ENCODE data around the gene FAM25A.
A peak's percentile ranks its signal among the peaks of the same experiment; 100 is the strongest.
"Not testable (repeated sequence)": the region's sequence is repeated elsewhere in the genome, so short reads cannot be mapped to it uniquely, and the experiment has no call there.

FAM25A gene

GRCh38 chr10:87020056-87020455 lies at the start of gene FAM25A:
Gene FAM25A (plus strand): TSS chr10:87020294. CDS start chr10:87020325, 31 bp downstream.
- DNase-seq = not testable (repeated sequence)

GRCh38 chr10:86970982-86971231 lies 49.2 kb upstream of the FAM25A start:
- DNase-seq = peak in 1 of 2 experiments; percentile 90

DNA sequence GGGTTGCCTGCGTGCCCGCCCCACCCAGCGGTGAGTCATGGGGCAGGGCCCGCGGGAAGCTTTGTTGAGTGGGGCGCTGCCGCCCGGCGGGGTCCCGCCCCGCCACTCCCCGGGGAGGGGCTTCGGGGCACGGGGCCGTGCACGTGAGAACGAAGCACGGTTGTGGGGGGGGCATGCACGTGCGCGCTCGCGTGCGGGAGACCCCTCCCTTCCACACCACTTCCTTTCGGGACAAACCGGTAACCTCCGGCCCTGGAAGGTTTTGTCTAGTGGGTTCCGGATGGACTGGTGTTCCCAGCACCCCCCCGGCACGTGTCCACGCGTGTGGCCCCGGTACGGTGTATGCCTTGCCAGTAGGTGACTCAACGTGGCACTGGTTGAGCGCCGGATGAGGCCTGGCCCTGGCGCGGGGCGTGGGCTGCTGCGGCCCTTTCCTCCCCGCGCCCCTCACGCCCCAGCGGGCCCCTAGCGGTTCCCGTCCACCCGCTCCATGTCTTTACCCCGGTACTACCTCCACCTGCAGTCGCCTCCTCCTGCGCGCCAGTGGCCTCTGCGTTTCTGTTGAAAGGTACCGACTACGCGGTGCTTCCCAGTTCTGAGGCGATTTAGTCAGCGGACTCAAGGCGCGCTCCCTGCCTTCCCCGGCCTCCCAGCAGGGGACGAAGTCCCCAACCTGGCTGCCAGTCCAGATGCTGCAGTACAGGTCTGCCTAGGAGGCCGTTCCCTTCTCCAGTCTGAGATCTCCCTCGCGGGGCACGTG lies 48.7 kb upstream of the FAM25A start:
- DNase-seq = peak; percentile 75 to 90

- no peak for DNase-seq
Observed at GRCh38 chr10:86972613-86973380, 47.3 kb upstream of the FAM25A start.

- no peak for DNase-seq
Observed at GRCh38 chr10:86974484-86974883, 45.6 kb upstream of the FAM25A start.

DNA sequence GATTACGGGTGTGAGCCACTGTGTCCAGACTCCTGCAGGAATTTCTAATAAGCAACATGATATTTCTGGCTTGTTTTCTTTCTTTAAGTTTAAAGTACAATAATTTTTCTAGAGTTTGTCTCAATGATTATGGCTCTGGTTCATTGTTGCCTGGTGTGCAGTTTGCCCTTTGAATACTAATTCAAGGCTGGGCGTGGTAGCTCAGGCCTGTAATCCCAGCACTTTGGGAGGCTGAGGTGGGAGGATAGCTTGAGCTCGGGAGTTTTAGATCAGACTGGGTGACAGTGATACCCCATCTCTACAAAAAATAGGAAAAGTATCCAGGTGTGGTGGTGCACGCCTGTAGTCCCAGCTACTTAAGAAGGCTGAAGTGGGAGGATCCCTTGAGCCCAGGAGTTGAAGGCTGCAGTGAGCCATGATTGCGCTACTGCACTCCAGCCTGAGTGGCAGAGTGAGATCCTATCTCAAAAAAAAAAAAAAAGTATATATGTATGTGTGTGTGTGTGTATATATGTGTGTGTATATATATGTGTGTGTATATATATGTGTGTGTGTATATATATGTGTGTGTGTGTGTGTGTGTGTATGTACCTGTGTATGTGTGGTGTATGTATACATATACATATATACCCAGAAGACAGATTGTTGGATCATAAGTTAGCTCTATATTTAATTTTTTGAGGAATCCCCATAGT lies 43.6 kb upstream of the FAM25A start:
- DNase-seq = no peak

DNA sequence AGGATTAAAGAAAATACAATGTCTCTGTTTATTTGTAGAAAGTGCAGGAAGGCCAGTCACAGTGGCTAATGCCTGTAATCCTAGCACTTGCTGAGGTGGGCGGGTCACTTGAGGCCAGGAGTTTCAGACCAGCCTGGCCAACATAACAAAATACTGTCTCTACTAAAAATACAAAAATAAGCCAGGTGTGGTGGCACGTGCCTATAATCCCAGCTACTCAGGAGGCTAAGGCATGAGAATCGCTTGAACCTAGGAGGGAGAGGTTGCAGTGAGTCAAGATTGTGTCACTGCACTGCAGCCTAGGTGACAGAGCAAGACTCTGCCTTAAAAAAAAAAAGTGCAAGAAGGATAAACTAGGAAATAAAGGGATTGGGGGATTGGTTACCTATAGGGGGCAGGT lies 41.6 kb upstream of the FAM25A start:
- not testable (repeated sequence) for DNase-seq

DNA sequence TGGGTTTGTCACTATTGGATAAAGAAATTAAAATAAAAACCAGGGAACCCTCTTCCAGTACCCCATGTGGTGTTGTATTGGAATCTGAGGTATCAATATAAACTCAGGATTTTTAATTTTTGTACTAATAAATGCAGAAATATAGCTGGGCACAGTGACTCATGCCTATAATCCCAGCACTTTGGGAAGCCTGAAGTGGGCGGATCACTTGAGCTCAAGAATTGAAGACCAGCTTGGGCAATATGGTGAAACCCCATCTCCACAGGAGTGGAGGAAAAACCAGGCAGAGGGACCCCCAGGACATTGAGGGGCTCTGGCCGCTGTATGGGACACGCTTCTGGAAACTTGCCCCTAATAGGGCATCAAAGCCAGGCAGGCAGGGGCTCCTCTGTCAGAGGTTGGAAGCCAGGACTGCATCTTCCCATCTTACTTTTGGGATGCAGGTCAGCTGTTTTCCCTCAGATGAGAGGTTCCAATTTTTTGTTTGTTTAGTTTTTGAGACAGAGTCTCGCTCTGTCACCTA lies 40.7 kb upstream of the FAM25A start:
- DNase-seq = no peak

DNA sequence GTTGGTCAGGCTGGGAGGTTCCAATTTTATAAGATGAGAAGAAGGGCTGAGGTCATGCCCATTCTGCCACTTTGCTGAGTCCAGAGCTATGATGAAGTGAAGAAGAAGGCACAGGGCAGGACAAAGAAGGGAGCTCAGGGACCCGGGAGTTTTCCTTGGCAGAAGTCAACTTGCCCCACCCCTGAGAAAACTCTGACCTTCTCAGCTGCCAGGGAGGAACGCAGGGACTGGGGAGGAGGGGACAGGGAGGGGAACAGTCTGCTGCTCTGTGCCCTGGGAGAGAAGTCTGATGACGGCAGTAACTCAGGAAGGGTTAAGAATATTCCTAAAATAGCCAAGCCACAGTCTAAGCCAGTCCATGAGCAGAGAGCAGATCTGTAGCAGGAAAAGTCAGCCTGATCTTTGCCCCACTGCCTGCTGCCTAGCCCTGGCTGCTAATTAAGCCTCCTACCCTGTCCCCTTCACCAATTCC lies 40.1 kb upstream of the FAM25A start:
- DNase-seq = peak in 1 of 2 experiments; percentile 23

DNA sequence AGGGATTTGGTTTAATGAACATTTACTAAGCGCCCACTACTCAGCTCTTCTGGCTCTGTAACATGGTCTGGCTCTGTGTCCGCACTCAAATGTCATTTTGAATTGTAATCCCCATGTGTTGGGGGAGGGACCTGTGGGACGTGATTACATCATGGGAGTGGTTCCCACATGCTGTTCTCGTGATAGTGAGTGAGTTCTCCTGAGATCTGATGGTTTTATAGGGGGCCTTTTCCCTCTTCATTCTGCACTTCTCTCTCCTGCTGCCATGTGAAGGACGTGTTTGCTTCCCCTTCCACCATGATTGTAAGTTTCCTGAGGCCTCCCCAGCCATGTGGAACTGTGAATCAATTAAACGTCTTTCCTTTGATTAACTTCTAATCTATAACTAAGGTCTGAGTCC lies 39.1 kb upstream of the FAM25A start:
- DNase-seq = not testable (repeated sequence)

DNA sequence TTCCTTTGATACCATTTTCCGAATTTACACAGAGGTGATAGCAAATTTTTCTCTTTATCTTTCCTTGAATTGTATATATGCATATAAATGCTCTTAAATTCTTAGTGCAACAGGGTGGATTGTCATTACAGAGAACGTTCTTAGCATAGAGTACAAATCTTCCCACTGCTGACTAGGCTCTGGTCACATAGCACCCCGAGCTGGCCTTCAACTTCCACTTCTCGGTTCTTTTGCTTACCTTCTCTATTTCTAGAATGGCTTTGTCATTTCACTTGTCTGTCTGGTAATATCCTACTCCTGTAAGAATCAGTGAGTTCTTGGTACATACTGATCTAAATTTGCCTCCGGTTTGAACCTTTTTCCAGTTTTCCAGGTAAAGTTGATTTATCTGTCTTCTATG lies 38.4 kb upstream of the FAM25A start:
- DNase-seq = no peak

DNA sequence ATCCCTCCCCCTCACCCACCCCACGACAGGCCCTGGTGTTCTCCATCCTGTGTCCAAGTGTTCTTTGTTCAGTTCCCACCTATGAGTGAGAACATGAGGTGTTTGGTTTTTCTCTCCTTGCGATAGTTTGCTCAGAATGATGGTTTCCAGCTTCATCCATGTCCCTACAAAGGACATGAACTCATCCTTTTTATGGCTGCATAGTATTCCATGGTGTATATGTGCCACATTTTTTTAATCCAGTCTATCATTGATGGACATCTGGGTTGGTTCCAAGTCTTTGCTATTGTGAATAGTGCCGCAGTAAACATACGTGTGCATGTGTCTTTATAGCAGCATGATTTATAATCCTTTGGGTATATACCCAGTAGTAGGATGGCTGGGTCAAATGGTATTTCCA lies 35.6 kb upstream of the FAM25A start:
- not testable (repeated sequence) for DNase-seq

GRCh38 chr10:86988520-86988919 lies 31.6 kb upstream of the FAM25A start:
- no peak for DNase-seq

DNA sequence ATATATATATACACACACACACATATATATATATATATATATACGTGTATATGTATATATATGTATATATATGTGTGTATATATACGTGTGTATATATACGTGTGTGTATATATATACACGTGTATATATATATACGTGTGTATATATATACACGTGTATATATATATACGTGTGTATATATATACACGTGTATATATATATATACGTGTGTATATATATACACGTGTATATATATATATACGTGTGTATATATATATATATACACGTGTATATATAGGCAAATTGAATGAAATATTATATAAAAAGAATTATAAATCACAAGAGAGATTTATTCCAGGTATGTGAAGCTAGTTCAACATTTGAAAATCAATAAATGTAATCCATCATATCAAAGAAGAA lies 28.7 kb upstream of the FAM25A start:
- DNase-seq = not testable (repeated sequence)

GRCh38 chr10:86992456-86992855 lies 27.6 kb upstream of the FAM25A start:
- DNase-seq = no peak

DNA sequence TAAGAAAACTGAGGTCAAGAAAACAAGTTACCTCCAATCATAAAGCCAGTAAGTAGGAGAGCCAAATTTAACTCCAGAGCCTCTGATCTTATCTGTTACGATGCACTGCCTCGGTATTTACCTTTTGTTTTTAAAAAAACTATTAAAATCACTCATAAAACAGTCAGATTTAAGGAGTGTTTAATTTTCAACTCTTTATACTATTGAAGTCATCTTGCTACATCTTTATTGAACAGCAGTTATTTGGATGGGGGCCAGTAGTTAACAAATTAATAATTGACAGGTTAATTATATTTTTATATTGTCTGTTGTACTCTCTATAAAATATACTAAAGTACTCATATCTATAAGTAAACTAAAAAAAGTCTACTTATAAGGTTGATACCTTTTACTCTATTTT lies 27.2 kb upstream of the FAM25A start:
- DNase-seq = no peak

GRCh38 chr10:86999802-87000403 lies 20.2 kb upstream of the FAM25A start:
- DNase-seq = peak; percentile 69 to 77

- no peak for DNase-seq
Observed at GRCh38 chr10:87000491-87000890, 19.6 kb upstream of the FAM25A start.

GRCh38 chr10:87007124-87007523 lies 13.0 kb upstream of the FAM25A start:
- DNase-seq = not testable (repeated sequence)

GRCh38 chr10:87007674-87008073 lies 12.4 kb upstream of the FAM25A start:
- DNase-seq = not testable (repeated sequence)

DNA sequence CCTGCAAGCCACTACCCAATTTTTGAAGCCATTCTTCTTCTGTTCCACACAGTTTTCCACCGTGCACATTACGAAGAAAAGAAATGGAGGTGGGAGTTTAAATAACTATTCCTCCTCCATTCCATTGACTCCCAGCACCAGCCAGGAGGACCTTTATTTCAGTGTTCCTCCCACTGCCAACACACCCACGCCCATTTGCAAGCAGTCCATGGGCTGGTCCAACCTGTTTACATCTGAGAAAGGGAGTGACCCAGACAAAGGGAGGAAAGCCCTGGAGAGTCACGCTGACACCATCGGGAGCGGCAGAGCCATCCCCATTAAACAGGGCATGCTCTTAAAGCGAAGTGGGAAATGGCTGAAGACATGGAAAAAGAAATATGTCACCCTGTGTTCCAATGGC lies 11.8 kb upstream of the FAM25A start:
- DNase-seq = not testable (repeated sequence)

- DNase-seq = not testable (repeated sequence)
Observed at GRCh38 chr10:87009134-87009696, 10.9 kb upstream of the FAM25A start.

GRCh38 chr10:87013528-87013927 lies 6.6 kb upstream of the FAM25A start:
- peak in 1 of 2 experiments; percentile 5 for DNase-seq
